HCT116 (cell line): Measurements from ENCODE around the gene PRKAG2. TPM values are rescaled to one million over a fixed set of nuclear protein-coding genes. Genes with fewer than 3 reads are reported as not detected.
A peak's percentile ranks its signal among the peaks of the same experiment; 100 is the strongest.

Experiments used
- ATAC-seq: fragments of 200-7000 bp; cut with Tn5 transposase; 2 replicates; pipeline ENCODE4 v1.9.1; 2020; ENCODE audit warnings: mild to moderate bottlenecking, moderate library complexity
- BruUV-seq: library from RNA; stranded (reverse); fragments of 400-500 nt; replicated peaks from 2 replicates; lab custom pipeline; 2021; lab: Mats Ljungman, UMichigan
- CTCF ChIA-PET: fragments of 300-600 bp; sonication (Branson Sonifier 250); formaldehyde crosslinking; loops from one replicate; lab custom pipeline; 2021; ENCODE audit warnings: antibody characterized with exemption; lab: Charles Lee
- POLR2A ChIA-PET: fragments of 300-600, 350-600 bp; sonication (Branson Sonifier 250); formaldehyde crosslinking; loops from one replicate; lab custom pipeline; 2021; ENCODE audit warnings: antibody characterized with exemption; lab: Charles Lee
- RAD21 ChIA-PET, 2 experiments: fragments of 300-600 bp; sonication (Branson Sonifier 250); formaldehyde crosslinking; loops; one replicate each; lab custom pipeline; 2023; ENCODE audit warnings: low total read pairs in 2 of 2; ENCODE audit not compliant: uncharacterized antibody in 2 of 2, unreplicated experiment in 2 of 2, low non-redundant PET in 1 of 2; lab: Charles Lee
- DNase-seq: peaks from one replicate; pipeline ENCODE4 v3.0.0-alpha.2; 2010; ENCODE audit warnings: low read depth, low spot score
- H2AFZ ChIP-seq: fragments of 200-600 bp; shearing (Covaris generic), sonication (generic); 2 replicates; pipeline ENCODE4 v1.6.1; 2017; ENCODE audit warnings: low read depth, mixed run types, mixed read lengths, antibody characterized with exemption, low read length; ENCODE audit not compliant: poor library complexity, severe bottlenecking
- H3K27ac ChIP-seq: 2 replicates; pipeline ENCODE4 v1.5.1; 2012; ENCODE audit warnings: low read depth, low read length
- H3K27me3 ChIP-seq: fragments of 200-600 bp; sonication (generic); 2 replicates; pipeline ENCODE4 v1.6.1; 2016; ENCODE audit warnings: mixed run types, low read length, mixed read lengths; ENCODE audit not compliant: insufficient read depth
- H3K36me3 ChIP-seq, 2 experiments: fragments of 200-500 bp in 1 of 2; fragments of 200-600 bp in 1 of 2; sonication (Bioruptor generic) in 1 of 2; sonication (generic) in 1 of 2; 2 replicates each; pipeline versions ENCODE4 v1.5.1 to v1.6.1; 2014 to 2016; ENCODE audit warnings: low read length in 2 of 2, inconsistent platforms in 1 of 2, mixed read lengths in 1 of 2, mixed run types in 1 of 2; ENCODE audit not compliant: insufficient read depth in 2 of 2, control insufficient read depth in 1 of 2
- H3K4me1 ChIP-seq, 2 experiments: fragments of 200-600 bp in 1 of 2; sonication (generic) in 1 of 2; 2 replicates each; pipeline versions ENCODE4 v1.5.1 to v1.6.1; 2012 to 2017; ENCODE audit warnings: low read length in 2 of 2, inconsistent platforms in 1 of 2, mild to moderate bottlenecking in 1 of 2, mixed read lengths in 1 of 2, mixed run types in 1 of 2, moderate library complexity in 1 of 2; ENCODE audit not compliant: insufficient read depth in 2 of 2, control insufficient read depth in 1 of 2
- H3K4me2 ChIP-seq: fragments of 200-600 bp; sonication (generic); 2 replicates; pipeline ENCODE4 v1.6.1; 2017; ENCODE audit warnings: mixed run types, low read length, mixed read lengths
- H3K4me3 ChIP-seq, 2 experiments: fragments of 200-600 bp in 1 of 2; sonication (generic) in 1 of 2; replicated peaks in 1 of 2; 2 replicates each; pipeline ENCODE4 v1.5.1; 2011 to 2016; ENCODE audit warnings: low read length in 2 of 2, control low read depth in 1 of 2, low read depth in 1 of 2, mild to moderate bottlenecking in 1 of 2, mixed read lengths in 1 of 2, mixed run types in 1 of 2
- H3K79me2 ChIP-seq: fragments of 200-600 bp; sonication (generic); 2 replicates; pipeline ENCODE4 v1.6.1; 2017; ENCODE audit warnings: mild to moderate bottlenecking, mixed run types, low read length, moderate library complexity, mixed read lengths; ENCODE audit not compliant: insufficient read depth
- H3K9ac ChIP-seq: fragments of 200-600 bp; sonication (generic); 2 replicates; pipeline ENCODE4 v1.6.1; 2016; ENCODE audit warnings: low read length, mixed read lengths
- H3K9me2 ChIP-seq: fragments of 200-600 bp; sonication (generic), shearing (Covaris generic); 2 replicates; pipeline ENCODE4 v1.6.1; 2017; ENCODE audit warnings: mixed run types, mild to moderate bottlenecking, moderate library complexity; ENCODE audit not compliant: insufficient read depth
- H3K9me3 ChIP-seq, 2 experiments: fragments of 200-500 bp in 1 of 2; fragments of 200-600 bp in 1 of 2; sonication (Bioruptor generic) in 1 of 2; sonication (generic) in 1 of 2; 2 replicates each; pipeline ENCODE4 v1.6.1; 2014 to 2017; ENCODE audit warnings: low read length in 2 of 2, mixed read lengths in 2 of 2, inconsistent platforms in 1 of 2, low read depth in 1 of 2, mild to moderate bottlenecking in 1 of 2, mixed run types in 1 of 2, moderate library complexity in 1 of 2; ENCODE audit not compliant: control insufficient read depth in 1 of 2, insufficient read depth in 1 of 2
- H4K20me1 ChIP-seq: fragments of 200-600 bp; sonication (generic), shearing (Covaris generic); 2 replicates; pipeline ENCODE4 v1.6.1; 2017; ENCODE audit warnings: mixed run types, mild to moderate bottlenecking, moderate library complexity; ENCODE audit not compliant: insufficient read depth
- EGR1 ChIP-seq: IDR thresholded peaks from 2 replicates; pipeline ENCODE4 v1.6.1; 2012; ENCODE audit warnings: low read depth
- FOSL1 ChIP-seq: IDR thresholded peaks from 2 replicates; pipeline ENCODE4 v1.6.1; 2012; ENCODE audit warnings: low read depth
- POLR2A ChIP-seq: IDR thresholded peaks from 2 replicates; pipeline ENCODE4 v1.7.0; 2011; ENCODE audit warnings: borderline replicate concordance; ENCODE audit not compliant: insufficient read depth, insufficient read length; ENCODE audit errors: extremely low read depth
- SIN3A ChIP-seq: IDR thresholded peaks from 2 replicates; pipeline ENCODE4 v1.6.1; 2012; ENCODE audit warnings: low read depth
- YY1 ChIP-seq: IDR thresholded peaks from 2 replicates; pipeline ENCODE4 v1.6.1; 2011; ENCODE audit warnings: low read length, low read depth, moderate library complexity, mild to moderate bottlenecking; ENCODE audit not compliant: insufficient replicate concordance; ENCODE audit errors: extremely low read depth
- ZFX ChIP-seq: fragments of 450-650 bp; IDR thresholded peaks from 2 replicates; pipeline ENCODE4 v1.6.1; 2017
- intact Hi-C: fragments of 100-400 bp; cut with micrococcal nuclease; formaldehyde crosslinking; loops from 2 replicates; pipeline ENCODE4 v1.10.0; 2022
- total RNA-seq: library from RNA; stranded (reverse); gene quantifications from one replicate; pipeline ENCODE4 v1.2.1, GENCODE V29; 2021; ENCODE audit not compliant: unreplicated experiment
- TF ChIP-seq, protein P1 (sequence below): IDR thresholded peaks from 2 replicates; pipeline ENCODE4 v1.6.1; 2012

Gene PRKAG2
- total RNA-seq, 1 experiment from 2014 or later, result 23.6 TPM

- no peak for DNase-seq
- no peak overlapping the region for H3K27ac ChIP-seq
- H3K36me3 ChIP-seq, result no peaks in the 10 kb centered on the region
- intact Hi-C loops, result no loop called here
- CTCF ChIA-PET, result no interaction called here
- no peak overlapping the region for H2AFZ ChIP-seq
- no peak overlapping the region for H3K9ac ChIP-seq
- no peak overlapping the region for H3K4me2 ChIP-seq
- no peaks in the 10 kb centered on the region for H3K27me3 ChIP-seq
- POLR2A ChIA-PET, result no interaction called here
- H4K20me1 ChIP-seq, result no peaks in the 10 kb centered on the region
- no peaks in the 10 kb centered on the region for H3K79me2 ChIP-seq
- TF ChIP-seq, protein P1, sequence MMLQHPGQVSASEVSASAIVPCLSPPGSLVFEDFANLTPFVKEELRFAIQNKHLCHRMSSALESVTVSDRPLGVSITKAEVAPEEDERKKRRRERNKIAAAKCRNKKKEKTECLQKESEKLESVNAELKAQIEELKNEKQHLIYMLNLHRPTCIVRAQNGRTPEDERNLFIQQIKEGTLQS, result no peak
- TF ChIP-seq EGR1, result no peak
- peaks cover 3 to 9% of the 10 kb centered on the region in 2 experiments; a peak in 3 of 4 replicates for H3K4me1 ChIP-seq
- no TSS peak for BruUV-seq
- no peaks in the 10 kb centered on the region for H3K9me2 ChIP-seq
- ATAC-seq, result no peak
- RAD21 ChIA-PET, result no interaction called here
- no peak overlapping the region for H3K4me3 ChIP-seq
- no peaks in the 10 kb centered on the region for H3K9me3 ChIP-seq
Observed at GRCh38 chr7:151540146-151540545, 336.8 kb downstream of the PRKAG2 start.

GRCh38 chr7:151539088-151539671 is 337.7 kb downstream of the PRKAG2 start:
- Histone ChIP-seq H3K9me2 (no peaks in the 10 kb centered on the region), H3K4me1 (peaks cover 3 to 9% of the 10 kb centered on the region in 2 experiments; a peak in 3 of 4 replicates), H3K9ac (no peak overlapping the region), H3K4me3 (no peak overlapping the region), H2AFZ (no peak overlapping the region), H4K20me1 (no peaks in the 10 kb centered on the region), H3K9me3 (no peaks in the 10 kb centered on the region), H3K27me3 (no peaks in the 10 kb centered on the region), H3K27ac (no peak overlapping the region), H3K4me2 (no peak overlapping the region), H3K79me2 (no peaks in the 10 kb centered on the region), H3K36me3 (no peaks in the 10 kb centered on the region)
- DNase-seq, result no peak
- TF ChIP-seq FOSL1, result no peak
- TF ChIP-seq POLR2A, result no peak
- no peak for TF ChIP-seq SIN3A
- no peak for TF ChIP-seq YY1
- TF ChIP-seq ZFX, result no peak
- BruUV-seq, result no TSS peak
- CTCF ChIA-PET, result interaction anchor here (1.0 kb wide), 1 partner anchor 244 kb away, joined by 3 read pairs; no protein-coding TSS in a partner anchor
- POLR2A ChIA-PET, result interaction anchor here (0.9 kb wide), 1 partner anchor 198 kb away, joined by 3 read pairs; the partner anchor contains the start of gene NUB1
- peak; percentile 47 for ATAC-seq
- intact Hi-C loops, result no loop called here
- RAD21 ChIA-PET, result no interaction called here
